OCI-LY3 (cell line): ENCODE data around the gene RGL1.
"Not testable (repeated sequence)": the region's sequence is repeated elsewhere in the genome, so short reads cannot be mapped to it uniquely, and the experiment has no call there.

Source experiments
- H2AFZ ChIP-seq: fragments of 200-600, 300-600 bp; shearing (Covaris generic); 2 replicates; pipeline ENCODE4 v1.6.0; 2014; ENCODE audit warnings: antibody characterized with exemption, low read depth, low read length
- H3K27ac ChIP-seq: fragments of 200-600, 300-600 bp; sonication (generic); 2 replicates; pipeline ENCODE4 v1.5.1; 2014; ENCODE audit warnings: mild to moderate bottlenecking, low read length, moderate library complexity, mixed read lengths
- H3K27me3 ChIP-seq: fragments of 200-600, 300-600 bp; sonication (generic); 2 replicates; pipeline ENCODE4 v1.6.1; 2014; ENCODE audit warnings: low read depth, low read length, mixed read lengths
- H3K36me3 ChIP-seq: fragments of 200-600, 300-600 bp; sonication (generic); replicated peaks from 2 replicates; pipeline ENCODE3; 2014; ENCODE audit warnings: low read depth, low read length, mixed read lengths
- H3K4me1 ChIP-seq: fragments of 300-600, 200-600 bp; sonication (generic); 2 replicates; pipeline ENCODE4 v1.6.1; 2014; ENCODE audit warnings: low read length, mixed read lengths
- H3K4me2 ChIP-seq: fragments of 200-600, 300-600 bp; sonication (generic); 2 replicates; pipeline ENCODE4 v1.6.1; 2014; ENCODE audit warnings: low read length, mixed read lengths
- H3K4me3 ChIP-seq: fragments of 300-600, 200-600 bp; sonication (generic); 2 replicates; pipeline ENCODE4 v1.5.1; 2014; ENCODE audit warnings: antibody characterized with exemption, mild to moderate bottlenecking, low read length, moderate library complexity
- H3K79me2 ChIP-seq: fragments of 300-600, 200-600 bp; shearing (Covaris generic); 2 replicates; pipeline ENCODE4 v1.6.1; 2014; ENCODE audit warnings: mild to moderate bottlenecking, low read length, mixed read lengths
- H3K9ac ChIP-seq: fragments of 300-600, 200-600 bp; shearing (Covaris generic); 2 replicates; pipeline ENCODE4 v1.6.0; 2014; ENCODE audit warnings: mild to moderate bottlenecking, low read length, moderate library complexity
- H3K9me3 ChIP-seq: fragments of 200-600, 300-600 bp; shearing (Covaris generic); 2 replicates; pipeline ENCODE4 v1.6.1; 2014; ENCODE audit warnings: low read length, mixed read lengths; ENCODE audit not compliant: insufficient read depth
- H4K20me1 ChIP-seq: fragments of 200-600, 300-600 bp; sonication (generic); 2 replicates; pipeline ENCODE4 v1.6.1; 2016; ENCODE audit warnings: low read length, mixed read lengths; ENCODE audit not compliant: insufficient read depth
- EZH2phosphoT487 ChIP-seq: fragments of 200-600 bp; shearing (Covaris generic); IDR thresholded peaks from 2 replicates; pipeline ENCODE4 v1.6.1; 2018; ENCODE audit warnings: antibody characterized with exemption, mixed run types, low read depth
- TF ChIP-seq, protein P1 (sequence below): fragments of 200-600, 300-600 bp; sonication (generic); IDR thresholded peaks from 2 replicates; pipeline ENCODE4 v1.5.1; 2014; ENCODE audit warnings: antibody characterized with exemption, low read length, low read depth

RGL1 gene

DNA sequence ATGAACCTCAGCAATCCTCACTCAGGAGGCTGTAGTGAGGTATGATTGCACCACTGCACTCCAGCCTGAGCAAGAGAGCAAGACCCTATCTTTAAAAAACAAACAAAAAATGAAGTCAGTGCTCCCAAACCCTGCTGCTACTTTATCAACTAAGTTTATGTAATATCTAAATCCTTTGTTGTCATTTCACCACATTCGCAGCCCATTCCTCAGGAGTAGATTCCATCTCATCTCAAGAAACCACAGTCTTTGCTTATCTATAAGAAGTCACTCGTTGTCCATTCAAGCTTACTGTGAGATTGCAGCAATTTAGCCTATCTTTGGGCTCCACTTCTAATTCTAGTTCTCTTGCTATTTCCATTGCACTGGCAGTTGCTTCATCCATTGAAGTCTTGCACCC is 44.3 kb upstream of the RGL1 start:
- Histone ChIP-seq H3K27ac (no peak overlapping the region), H3K36me3 (peaks cover 16% of the 10 kb centered on the region), H3K27me3 (no peaks in the 10 kb centered on the region), H4K20me1 (no peaks in the 10 kb centered on the region), H3K79me2 (no peaks in the 10 kb centered on the region), H3K9ac (no peak overlapping the region), H3K4me2 (no peak overlapping the region), H3K4me3 (no peak overlapping the region), H2AFZ (no peak overlapping the region), H3K4me1 (no peaks in the 10 kb centered on the region), H3K9me3 (peaks cover 15% of the 10 kb centered on the region; the same call in 1 of the 2 replicates)
- no peak for TF ChIP-seq EZH2phosphoT487
- TF ChIP-seq, protein P1, sequence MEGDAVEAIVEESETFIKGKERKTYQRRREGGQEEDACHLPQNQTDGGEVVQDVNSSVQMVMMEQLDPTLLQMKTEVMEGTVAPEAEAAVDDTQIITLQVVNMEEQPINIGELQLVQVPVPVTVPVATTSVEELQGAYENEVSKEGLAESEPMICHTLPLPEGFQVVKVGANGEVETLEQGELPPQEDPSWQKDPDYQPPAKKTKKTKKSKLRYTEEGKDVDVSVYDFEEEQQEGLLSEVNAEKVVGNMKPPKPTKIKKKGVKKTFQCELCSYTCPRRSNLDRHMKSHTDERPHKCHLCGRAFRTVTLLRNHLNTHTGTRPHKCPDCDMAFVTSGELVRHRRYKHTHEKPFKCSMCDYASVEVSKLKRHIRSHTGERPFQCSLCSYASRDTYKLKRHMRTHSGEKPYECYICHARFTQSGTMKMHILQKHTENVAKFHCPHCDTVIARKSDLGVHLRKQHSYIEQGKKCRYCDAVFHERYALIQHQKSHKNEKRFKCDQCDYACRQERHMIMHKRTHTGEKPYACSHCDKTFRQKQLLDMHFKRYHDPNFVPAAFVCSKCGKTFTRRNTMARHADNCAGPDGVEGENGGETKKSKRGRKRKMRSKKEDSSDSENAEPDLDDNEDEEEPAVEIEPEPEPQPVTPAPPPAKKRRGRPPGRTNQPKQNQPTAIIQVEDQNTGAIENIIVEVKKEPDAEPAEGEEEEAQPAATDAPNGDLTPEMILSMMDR, result no peak

DNA sequence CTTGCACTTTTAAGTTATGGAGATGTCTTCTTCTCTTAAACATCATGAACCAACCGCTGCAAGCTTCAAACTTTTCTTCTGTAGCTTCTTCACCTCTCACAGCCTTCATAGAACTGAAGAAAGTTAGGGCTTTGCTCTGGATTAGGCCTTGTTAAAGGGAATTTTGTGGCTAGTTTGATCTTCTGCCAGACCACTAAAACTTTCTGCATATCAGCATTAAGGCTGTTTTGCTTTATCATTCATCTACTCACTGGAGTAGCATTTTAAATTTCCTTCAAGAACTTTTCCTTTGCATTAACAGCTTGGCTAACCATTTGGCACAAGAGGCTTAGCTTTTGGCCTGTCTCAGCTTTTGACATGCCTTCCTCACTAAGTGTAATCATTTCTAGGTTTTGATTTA is 43.0 kb upstream of the RGL1 start:
- Histone ChIP-seq H3K27ac (no peak overlapping the region), H3K27me3 (no peaks in the 10 kb centered on the region), H3K4me3 (no peak overlapping the region), H2AFZ (no peak overlapping the region), H4K20me1 (no peaks in the 10 kb centered on the region), H3K4me2 (no peak overlapping the region), H3K79me2 (no peaks in the 10 kb centered on the region), H3K4me1 (no peaks in the 10 kb centered on the region), H3K36me3 (peaks cover 16% of the 10 kb centered on the region), H3K9ac (no peak overlapping the region), H3K9me3 (peaks cover 15% of the 10 kb centered on the region; the same call in 1 of the 2 replicates)
- no peak for TF ChIP-seq EZH2phosphoT487
- TF ChIP-seq, protein P1, result no peak

DNA sequence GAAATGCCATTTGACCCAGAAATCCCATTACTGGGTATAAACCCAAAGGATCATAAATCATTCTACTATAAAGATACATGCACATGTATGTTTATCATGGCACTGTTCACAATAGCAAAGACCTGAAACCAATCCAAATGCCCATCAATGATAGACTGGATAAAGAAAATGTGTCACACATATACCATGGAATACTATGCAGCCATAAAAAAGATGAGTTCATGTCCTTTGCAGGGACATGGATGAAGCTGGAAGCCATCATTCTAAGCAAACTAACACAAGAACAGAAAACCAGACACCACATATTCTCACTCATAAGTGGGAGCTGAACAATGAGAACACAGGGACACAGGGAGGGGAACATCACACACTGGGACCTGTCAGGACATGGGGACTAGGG is 42.1 kb upstream of the RGL1 start:
- not testable (repeated sequence) for H3K79me2 ChIP-seq, H3K4me2 ChIP-seq, H3K4me3 ChIP-seq, H3K27me3 ChIP-seq, H4K20me1 ChIP-seq, H2AFZ ChIP-seq, H3K9ac ChIP-seq, H3K4me1 ChIP-seq, H3K27ac ChIP-seq
- peaks cover 15% of the 10 kb centered on the region; the same call in 1 of the 2 replicates for H3K9me3 ChIP-seq
- peaks cover 16% of the 10 kb centered on the region for H3K36me3 ChIP-seq

DNA sequence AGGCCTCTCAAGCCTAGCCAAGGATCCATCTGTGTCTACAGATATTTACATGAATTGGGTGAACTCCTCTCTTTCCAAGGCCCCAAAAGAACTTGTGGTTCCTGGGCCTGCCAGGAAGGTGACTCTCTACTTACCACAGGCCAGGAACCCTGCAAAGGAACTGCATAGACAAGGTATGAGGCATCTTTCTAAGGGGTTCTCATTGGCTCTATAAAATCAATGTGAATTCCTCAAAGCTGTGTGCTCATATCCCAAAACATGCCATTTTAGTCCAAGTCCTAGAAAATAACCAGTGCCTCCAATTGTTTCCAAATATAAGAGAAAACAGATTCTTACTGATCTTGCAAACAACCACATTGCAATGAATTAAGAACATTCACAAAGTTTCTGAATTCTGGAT is 39.9 kb upstream of the RGL1 start:
- peaks cover 20% of the 10 kb centered on the region for H3K36me3 ChIP-seq
- H3K9ac ChIP-seq, result no peak overlapping the region
- H3K27ac ChIP-seq, result no peak overlapping the region
- H3K4me2 ChIP-seq, result no peak overlapping the region
- H2AFZ ChIP-seq, result no peak overlapping the region
- peaks cover 19% of the 10 kb centered on the region; the same call in 1 of the 2 replicates for H3K9me3 ChIP-seq
- no peak overlapping the region for H3K4me3 ChIP-seq
- no peaks in the 10 kb centered on the region for H3K79me2 ChIP-seq
- no peaks in the 10 kb centered on the region for H3K27me3 ChIP-seq
- no peak for TF ChIP-seq EZH2phosphoT487
- TF ChIP-seq, protein P1, result no peak
- no peaks in the 10 kb centered on the region for H4K20me1 ChIP-seq
- H3K4me1 ChIP-seq, result no peaks in the 10 kb centered on the region
